H1 (cell line): ENCODE results near the gene CRIP1. TPM values are rescaled to one million over a fixed set of nuclear protein-coding genes. Genes with fewer than 3 reads are reported as not detected.

Experiments
- CTCF ChIA-PET: fragments of 300-600 bp; sonication (Branson Sonifier 250); formaldehyde crosslinking; loops from one replicate; lab custom pipeline; 2021; ENCODE audit not compliant: partially characterized antibody; lab: Charles Lee
- POLR2A ChIA-PET: fragments of 300-600 bp; sonication (Branson Sonifier 250); formaldehyde crosslinking; loops from one replicate; lab custom pipeline; 2021; ENCODE audit warnings: inconsistent platforms; ENCODE audit not compliant: partially characterized antibody; lab: Charles Lee
- DNase-seq, 2 experiments: peaks; one replicate each; pipeline versions ENCODE4 v3.0.0 to v3.0.0-alpha.2; 2010 to 2022; ENCODE audit warnings: low spot score in 2 of 2, low read depth in 1 of 2, mixed read lengths in 1 of 2
- FAIRE-seq: peaks from 2 replicates; lab custom pipeline; 2011; peaks lifted over from hg19 to GRCh38; lab: Jason Lieb, UNC
- H2AFZ ChIP-seq: 2 replicates; pipeline ENCODE4 v1.8.1; 2012; ENCODE audit warnings: low read length, inconsistent platforms
- H2AK5ac ChIP-seq: 2 replicates; pipeline ENCODE4 v1.6.1; 2013; ENCODE audit warnings: low read depth, low read length
- H2BK120ac ChIP-seq: replicated peaks from 2 replicates; pipeline ENCODE3; 2013; ENCODE audit warnings: low read depth, low read length, inconsistent platforms
- H2BK12ac ChIP-seq: 2 replicates; pipeline ENCODE4 v1.6.1; 2013; ENCODE audit warnings: low read depth, low read length
- H2BK15ac ChIP-seq: 2 replicates; pipeline ENCODE4 v1.6.1; 2013; ENCODE audit warnings: low read length
- H2BK20ac ChIP-seq: 2 replicates; pipeline ENCODE4 v1.6.1; 2013; ENCODE audit warnings: low read length
- H2BK5ac ChIP-seq: 2 replicates; pipeline ENCODE4 v1.6.1; 2013; ENCODE audit warnings: low read depth, low read length
- H3K14ac ChIP-seq: 2 replicates; pipeline ENCODE4 v1.6.1; 2013; ENCODE audit warnings: inconsistent platforms; ENCODE audit not compliant: insufficient read length
- H3K18ac ChIP-seq: 2 replicates; pipeline ENCODE4 v1.6.1; 2013; ENCODE audit warnings: low read length; ENCODE audit errors: extremely low read depth
- H3K23ac ChIP-seq: 2 replicates; pipeline ENCODE4 v1.6.1; 2013; ENCODE audit warnings: inconsistent platforms; ENCODE audit not compliant: insufficient read length
- H3K23me2 ChIP-seq: 2 replicates; pipeline ENCODE4 v1.6.1; 2013; ENCODE audit warnings: low read depth, low read length
- H3K27ac ChIP-seq: 2 replicates; pipeline ENCODE4 v1.6.1; 2011; ENCODE audit warnings: low read depth, low read length, inconsistent platforms
- H3K27me3 ChIP-seq, 4 experiments: replicated peaks in 1 of 4; 1 replicate in 1 of 4; 2 replicates in 3 of 4; pipeline versions ENCODE4 v1.6.1 to v1.8.1; 2011 to 2013; ENCODE audit warnings: low read length in 3 of 4, mild to moderate bottlenecking in 3 of 4, inconsistent platforms in 2 of 4, mixed read lengths in 2 of 4, moderate library complexity in 1 of 4; ENCODE audit not compliant: control insufficient read depth in 3 of 4, insufficient read depth in 3 of 4; ENCODE audit errors: extremely low read depth in 1 of 4
- H3K36me3 ChIP-seq, 4 experiments: 2 replicates each; pipeline versions ENCODE4 v1.6.1 to v1.8.1; 2011 to 2013; ENCODE audit warnings: mild to moderate bottlenecking in 4 of 4, low read length in 3 of 4, moderate library complexity in 2 of 4, control low read depth in 1 of 4, inconsistent platforms in 1 of 4; ENCODE audit not compliant: insufficient read depth in 4 of 4, control insufficient read depth in 2 of 4
- H3K4ac ChIP-seq: replicated peaks from 2 replicates; pipeline ENCODE3; 2013; ENCODE audit warnings: low read length, low read depth, mixed read lengths, inconsistent platforms; ENCODE audit not compliant: insufficient read length
- H3K4me1 ChIP-seq, 4 experiments: replicated peaks in 1 of 4; 1 replicate in 1 of 4; 2 replicates in 3 of 4; pipeline versions ENCODE4 v1.6.1 to v1.8.1; 2011 to 2013; ENCODE audit warnings: low read length in 3 of 4, inconsistent platforms in 2 of 4, mixed read lengths in 1 of 4; ENCODE audit not compliant: insufficient read depth in 4 of 4, control insufficient read depth in 3 of 4
- H3K4me2 ChIP-seq, 2 experiments: 2 replicates each; pipeline versions ENCODE4 v1.6.1 to v1.8.1; 2011 to 2013; ENCODE audit warnings: low read depth in 2 of 2, low read length in 2 of 2, control low read depth in 1 of 2, inconsistent platforms in 1 of 2, mild to moderate bottlenecking in 1 of 2; ENCODE audit not compliant: insufficient read depth in 1 of 2
- H3K4me3 ChIP-seq, 4 experiments: fragments of 200-600, 300-600 bp in 1 of 4; sonication (generic), shearing (Covaris generic), sonication (Bioruptor Twin) in 1 of 4; 2 replicates each; pipeline versions ENCODE4 v1.5.1 to v1.8.1; 2011 to 2016; ENCODE audit warnings: low read length in 4 of 4, low read depth in 3 of 4, control low read depth in 2 of 4, inconsistent platforms in 2 of 4, mild to moderate bottlenecking in 2 of 4, mixed read lengths in 1 of 4, moderate library complexity in 1 of 4; ENCODE audit not compliant: insufficient read depth in 2 of 4; ENCODE audit errors: extremely low read depth in 1 of 4
- H3K56ac ChIP-seq: replicated peaks from 2 replicates; pipeline ENCODE3; 2013; ENCODE audit warnings: low read depth, mild to moderate bottlenecking, mixed read lengths, low read length, inconsistent platforms; ENCODE audit not compliant: insufficient read length
- H3K79me1 ChIP-seq: 2 replicates; pipeline ENCODE4 v1.6.1; 2013; ENCODE audit warnings: low read depth, low read length, control low read depth
- H3K79me2 ChIP-seq, 2 experiments: 2 replicates each; pipeline versions ENCODE4 v1.6.1 to v1.8.1; 2012 to 2013; ENCODE audit warnings: low read length in 2 of 2, mild to moderate bottlenecking in 2 of 2, inconsistent platforms in 1 of 2; ENCODE audit not compliant: insufficient read depth in 2 of 2, control insufficient read depth in 1 of 2
- H3K9ac ChIP-seq, 4 experiments: replicated peaks in 1 of 4; 1 replicate in 1 of 4; 2 replicates in 3 of 4; pipeline versions ENCODE4 v1.6.1 to v1.8.1; 2011 to 2013; ENCODE audit warnings: low read depth in 3 of 4, low read length in 3 of 4, control low read depth in 2 of 4, mild to moderate bottlenecking in 2 of 4, moderate library complexity in 2 of 4, inconsistent platforms in 1 of 4; ENCODE audit errors: extremely low read depth in 1 of 4
- H3K9me3 ChIP-seq, 2 experiments: 2 replicates each; pipeline versions ENCODE4 v1.6.1 to v1.8.1; 2012 to 2013; ENCODE audit warnings: mild to moderate bottlenecking in 2 of 2, moderate library complexity in 2 of 2, control low read depth in 1 of 2, inconsistent platforms in 1 of 2, low read depth in 1 of 2, low read length in 1 of 2, mixed read lengths in 1 of 2; ENCODE audit not compliant: insufficient read depth in 2 of 2
- H4K20me1 ChIP-seq, 2 experiments: replicated peaks in 1 of 2; 2 replicates each; pipeline versions ENCODE3 to v1.8.1; 2011 to 2013; ENCODE audit warnings: inconsistent platforms in 2 of 2, low read length in 2 of 2, mild to moderate bottlenecking in 1 of 2; ENCODE audit not compliant: insufficient read depth in 2 of 2, control insufficient read depth in 1 of 2
- H4K5ac ChIP-seq: 2 replicates; pipeline ENCODE4 v1.6.1; 2013; ENCODE audit warnings: low read length, low read depth, mixed read lengths, inconsistent platforms; ENCODE audit not compliant: insufficient read length
- H4K8ac ChIP-seq: 2 replicates; pipeline ENCODE4 v1.8.0; 2013; ENCODE audit warnings: mild to moderate bottlenecking, moderate library complexity, low read length, inconsistent platforms; ENCODE audit not compliant: insufficient read depth; ENCODE audit errors: extremely low read depth
- H4K91ac ChIP-seq: replicated peaks from 2 replicates; pipeline ENCODE3; 2013; ENCODE audit warnings: low read length, mixed read lengths, inconsistent platforms; ENCODE audit not compliant: insufficient read length
- HDAC6 ChIP-seq: IDR thresholded peaks from one replicate; pipeline ENCODE4 v1.7.1; 2012; ENCODE audit warnings: low read depth, mild to moderate bottlenecking, inconsistent platforms, low read length, moderate library complexity
- JUND ChIP-seq: IDR thresholded peaks from 2 replicates; pipeline ENCODE4 v1.6.1; 2011; ENCODE audit warnings: mild to moderate bottlenecking, improper control_type of control experiment, low read length
- NANOG ChIP-seq: IDR thresholded peaks from 2 replicates; pipeline ENCODE4 v1.6.1; 2011; ENCODE audit warnings: low read length, low read depth, mild to moderate bottlenecking, inconsistent platforms; ENCODE audit not compliant: insufficient read depth, poor library complexity, severe bottlenecking
- POLR2AphosphoS5 ChIP-seq: IDR thresholded peaks from 2 replicates; pipeline ENCODE4 v1.6.1; 2011; ENCODE audit warnings: low read depth, low read length
- SAP30 ChIP-seq: fragments of 300-600 bp; sonication (generic); IDR thresholded peaks from 2 replicates; pipeline ENCODE4 v1.7.1; 2012; ENCODE audit warnings: low read length, moderate library complexity, mild to moderate bottlenecking, inconsistent platforms; ENCODE audit not compliant: insufficient read depth, insufficient replicate concordance
- SP1 ChIP-seq: IDR thresholded peaks from 2 replicates; pipeline ENCODE4 v1.6.1; 2011; ENCODE audit warnings: low read depth, low read length
- ZNF274 ChIP-seq: IDR thresholded peaks from 2 replicates; pipeline ENCODE4 v1.7.0; 2012; ENCODE audit warnings: low read length, borderline replicate concordance; ENCODE audit errors: extremely low read depth
- WGBS, 2 experiments: shearing (Covaris generic) in 1 of 2; methylation state at CpG; one replicate each; pipeline versions ENCODE4 v1.1.6 to v1.1.7; 2013 to 2015; ENCODE audit warnings: low lambda C conversion rate in 2 of 2, mixed read lengths in 2 of 2, inconsistent platforms in 1 of 2, low coverage in 1 of 2, missing lambda C conversion rate in 1 of 2; ENCODE audit not compliant: insufficient replicate concordance in 2 of 2, insufficient coverage in 1 of 2, insufficient read length in 1 of 2; ENCODE audit errors: extremely low coverage in 1 of 2, missing lambda C conversion rate in 1 of 2; 5-methylcytosine and 5-hydroxymethylcytosine counted together
- polyA plus RNA-seq, 7 experiments: library from polyadenylated mRNA; depleted of rRNA in 3 of 7; stranded (reverse) in 5 of 7; unstranded in 2 of 7; fragments of >200 nt in 5 of 7; fragments of 200-250 nt in 2 of 7; gene quantifications; 1 replicate in 5 of 7; 2 replicates in 1 of 7; 4 replicates in 1 of 7; pipeline versions ENCODE4 v1.2.1 to v1.2.3, GENCODE V29; 2011 to 2013; ENCODE audit warnings: missing spikeins in 2 of 7, mixed read lengths in 2 of 7
- total RNA-seq: library from RNA; stranded (reverse); fragmentation: NEBNext Ultra II Directional; extraction: Animal tissue kit (Norgen Biotek cat#: 25700); gene quantifications from 2 replicates; pipeline ENCODE4 v1.2.1, GENCODE V29; 2021
- TF ChIP-seq, protein P1 (sequence below), 3 experiments: IDR thresholded peaks; 1 replicate in 2 of 3; 2 replicates in 1 of 3; pipeline versions ENCODE4 v1.5.1 to v1.6.1; 2011; ENCODE audit warnings: low read length in 3 of 3, mild to moderate bottlenecking in 3 of 3, inconsistent platforms in 2 of 3, low read depth in 1 of 3, moderate library complexity in 1 of 3; ENCODE audit not compliant: insufficient read depth in 1 of 3; ENCODE audit errors: control extremely low read depth in 1 of 3

The CRIP1 gene
- total and polyA plus RNA-seq, 2 of the 8 experiments (the other 6 are each of a cell fraction or from before 2014, with no cell fraction given): 1.2 to 2.2 TPM

DNA sequence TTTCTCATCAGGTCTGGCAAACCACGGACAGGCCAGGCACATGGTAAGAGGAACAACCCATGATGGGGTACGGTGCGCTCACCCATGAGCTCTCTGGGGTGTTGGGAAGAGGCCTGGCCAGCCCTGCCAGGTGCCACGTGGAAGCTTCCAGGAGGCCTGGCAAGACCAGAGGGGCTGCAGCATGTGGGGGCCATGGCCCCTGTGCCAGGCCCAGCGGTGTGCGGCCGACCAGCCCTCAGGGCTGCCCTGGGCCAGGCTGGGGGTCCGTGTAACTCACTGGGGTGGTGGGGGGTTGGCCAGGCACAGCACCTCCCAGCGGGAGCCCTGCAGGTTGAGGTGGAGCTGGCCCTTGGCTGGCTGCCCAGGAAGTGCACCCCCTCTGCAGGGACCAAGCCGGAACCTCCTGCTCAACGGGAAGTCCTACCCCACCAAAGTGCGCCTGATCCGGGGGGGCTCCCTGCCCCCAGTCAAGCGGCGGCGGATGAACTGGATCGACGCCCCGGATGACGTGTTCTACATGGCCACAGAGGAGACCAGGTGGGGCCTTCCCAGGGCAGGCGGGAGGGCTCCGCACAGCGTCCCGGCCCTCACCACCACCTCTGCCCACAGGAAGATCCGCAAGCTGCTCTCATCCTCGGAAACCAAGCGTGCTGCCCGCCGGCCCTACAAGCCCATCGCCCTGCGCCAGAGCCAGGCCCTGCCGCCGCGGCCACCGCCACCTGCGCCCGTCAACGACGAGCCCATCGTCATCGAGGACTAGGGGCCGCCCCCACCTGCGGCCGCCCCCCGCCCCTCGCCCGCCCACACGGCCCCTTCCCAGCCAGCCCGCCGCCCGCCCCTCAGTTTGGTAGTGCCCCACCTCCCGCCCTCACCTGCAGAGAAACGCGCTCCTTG lies 17.0 kb upstream of the CRIP1 start:
- Histone ChIP-seq H4K5ac (no peak overlapping the region), H3K9ac (no peak overlapping the region), H2BK20ac (no peak overlapping the region), H4K20me1 (peaks cover 11 to 39% of the 10 kb centered on the region in 2 experiments), H2BK12ac (no peak overlapping the region), H3K23me2 (peaks cover 7% of the 10 kb centered on the region; the same call in 1 of the 2 replicates), H2AFZ (no peak overlapping the region), H3K18ac (no peak overlapping the region), H2BK15ac (no peak overlapping the region), H2BK120ac (no peak overlapping the region), H3K23ac (no peak overlapping the region), H3K27ac (no peak overlapping the region), H3K56ac (no peak overlapping the region), H3K4ac (no peak overlapping the region), H4K91ac (no peak overlapping the region), H3K27me3 (peaks cover 0 to 7% (median under 1%) of the 10 kb centered on the region in 4 experiments; a peak in 5 of 7 replicates), H3K9me3 (no peaks in the 10 kb centered on the region), H3K36me3 (peaks cover 7 to 46% (median 15%) of the 10 kb centered on the region in 4 experiments; a peak in 7 of 8 replicates), H3K4me3 (no peak overlapping the region), H3K4me2 (no peak overlapping the region), H4K8ac (no peak overlapping the region; the same call in 1 of the 2 replicates), H2BK5ac (peak overlapping the region; percentile 60), H3K79me2 (no peaks in the 10 kb centered on the region; a peak in 1 of 4 replicates), H3K4me1 (peaks cover 0 to 13% (median 6%) of the 10 kb centered on the region in 4 experiments; a peak in 3 of 7 replicates), H2AK5ac (no peak overlapping the region), H3K14ac (no peak overlapping the region), H3K79me1 (no peaks in the 10 kb centered on the region)
- CTCF ChIA-PET: interaction anchor here (0.9 to 5.3 kb wide), 13 partner anchors 13 to 253 kb away, joined by 3 to 70 read pairs (median 8); no protein-coding TSS in a partner anchor
- FAIRE-seq (no peak), DNase-seq (no peak)
- POLR2A ChIA-PET: interaction anchor here (0.7 to 4.2 kb wide), 9 partner anchors 12 to 299 kb away, joined by 3 to 21 read pairs (median 3); partner anchors contain the start of genes BRF1 and BTBD6
- WGBS, 2 experiments: 89% methylated on average over 33 of the region's 54 CpGs; no CpG with 5 or more reads in 1 of the 2 experiments
- TF ChIP-seq SP1 (no peak), NANOG (no peak), JUND (no peak), ZNF274 (no peak), SAP30 (no peak), POLR2AphosphoS5 (no peak), HDAC6 (no peak)
- TF ChIP-seq, protein P1, sequence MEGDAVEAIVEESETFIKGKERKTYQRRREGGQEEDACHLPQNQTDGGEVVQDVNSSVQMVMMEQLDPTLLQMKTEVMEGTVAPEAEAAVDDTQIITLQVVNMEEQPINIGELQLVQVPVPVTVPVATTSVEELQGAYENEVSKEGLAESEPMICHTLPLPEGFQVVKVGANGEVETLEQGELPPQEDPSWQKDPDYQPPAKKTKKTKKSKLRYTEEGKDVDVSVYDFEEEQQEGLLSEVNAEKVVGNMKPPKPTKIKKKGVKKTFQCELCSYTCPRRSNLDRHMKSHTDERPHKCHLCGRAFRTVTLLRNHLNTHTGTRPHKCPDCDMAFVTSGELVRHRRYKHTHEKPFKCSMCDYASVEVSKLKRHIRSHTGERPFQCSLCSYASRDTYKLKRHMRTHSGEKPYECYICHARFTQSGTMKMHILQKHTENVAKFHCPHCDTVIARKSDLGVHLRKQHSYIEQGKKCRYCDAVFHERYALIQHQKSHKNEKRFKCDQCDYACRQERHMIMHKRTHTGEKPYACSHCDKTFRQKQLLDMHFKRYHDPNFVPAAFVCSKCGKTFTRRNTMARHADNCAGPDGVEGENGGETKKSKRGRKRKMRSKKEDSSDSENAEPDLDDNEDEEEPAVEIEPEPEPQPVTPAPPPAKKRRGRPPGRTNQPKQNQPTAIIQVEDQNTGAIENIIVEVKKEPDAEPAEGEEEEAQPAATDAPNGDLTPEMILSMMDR (IDR thresholded peaks at IDR 0.05; ENCODE audit: control extremely low read depth in 1 of 3, insufficient read depth in 1 of 3, low read depth in 1 of 3, low read length in 3 of 3): no peak
